IMR-90 (cell line): ENCODE measurements around the gene ASTN2. TPM values are rescaled to one million over a fixed set of nuclear protein-coding genes. Genes with fewer than 3 reads are reported as not detected.

ENCODE experiments used
- ATAC-seq: fragments of 200-7000 bp; cut with Tn5 transposase; 2 replicates; pipeline ENCODE4 v1.9.1; 2020; ENCODE audit warnings: low read depth, mild to moderate bottlenecking, moderate library complexity
- BruUV-seq: library from RNA; stranded (reverse); fragments of 400-500 nt; replicated peaks from 2 replicates; lab custom pipeline; 2021; lab: Mats Ljungman, UMichigan
- CTCF ChIA-PET: fragments of 300-600 bp; formaldehyde crosslinking; extraction: SDS; loops from one replicate; lab custom pipeline; 2021; ENCODE audit warnings: antibody characterized with exemption; lab: Yijun Ruan, JAX
- POLR2A ChIA-PET: fragments of 300-600 bp; sonication (Branson Sonifier 250); formaldehyde crosslinking; loops from one replicate; lab custom pipeline; 2022; ENCODE audit warnings: antibody characterized with exemption; ENCODE audit not compliant: unreplicated experiment; lab: Charles Lee
- DNase-seq: peaks from one replicate; pipeline ENCODE4 v3.0.0; 2013
- H2AFZ ChIP-seq: replicated peaks from 2 replicates; pipeline ENCODE3; 2013; ENCODE audit warnings: low read length, mild to moderate bottlenecking; ENCODE audit not compliant: poor library complexity
- H2AK5ac ChIP-seq: 2 replicates; pipeline ENCODE4 v1.6.1; 2013; ENCODE audit warnings: low read depth, low read length, inconsistent platforms
- H2AK9ac ChIP-seq: replicated peaks from 2 replicates; pipeline ENCODE3; 2013; ENCODE audit warnings: mild to moderate bottlenecking, low read depth, low read length, moderate library complexity; ENCODE audit not compliant: poor library complexity
- H2BK120ac ChIP-seq: 2 replicates; pipeline ENCODE4 v1.6.1; 2013; ENCODE audit warnings: low read depth, low read length, inconsistent platforms
- H2BK15ac ChIP-seq: 3 replicates; pipeline ENCODE4 v1.6.1; 2013; ENCODE audit warnings: low read depth, low read length, inconsistent platforms
- H2BK20ac ChIP-seq: 2 replicates; pipeline ENCODE4 v1.6.1; 2013; ENCODE audit warnings: low read depth, mild to moderate bottlenecking, inconsistent platforms, low read length, moderate library complexity
- H2BK5ac ChIP-seq: 2 replicates; pipeline ENCODE4 v1.6.1; 2013; ENCODE audit warnings: mild to moderate bottlenecking, low read depth, low read length, inconsistent platforms; ENCODE audit not compliant: poor library complexity, severe bottlenecking
- H3K14ac ChIP-seq: replicated peaks from 2 replicates; pipeline ENCODE4 v1.6.1; 2013; ENCODE audit warnings: low read depth, low read length, inconsistent platforms
- H3K18ac ChIP-seq: 2 replicates; pipeline ENCODE4 v1.6.1; 2013; ENCODE audit warnings: low read depth, low read length, control low read depth
- H3K23ac ChIP-seq: 2 replicates; pipeline ENCODE4 v1.6.1; 2013; ENCODE audit warnings: low read depth, low read length, inconsistent platforms
- H3K27ac ChIP-seq: 2 replicates; pipeline ENCODE4 v1.5.1; 2013; ENCODE audit warnings: mild to moderate bottlenecking, control low read depth, low read length; ENCODE audit not compliant: insufficient read depth
- H3K27me3 ChIP-seq: 2 replicates; pipeline ENCODE4 v1.6.1; 2013; ENCODE audit warnings: low read length; ENCODE audit not compliant: control insufficient read depth, insufficient read depth
- H3K36me3 ChIP-seq: 2 replicates; pipeline ENCODE4 v1.6.1; 2013; ENCODE audit warnings: low read length, mixed read lengths; ENCODE audit not compliant: control insufficient read depth, insufficient read depth
- H3K4ac ChIP-seq: 2 replicates; pipeline ENCODE4 v1.6.1; 2013; ENCODE audit warnings: low read depth, low read length, inconsistent platforms
- H3K4me1 ChIP-seq: 2 replicates; pipeline ENCODE4 v1.6.1; 2013; ENCODE audit warnings: low read length, mixed read lengths; ENCODE audit not compliant: control insufficient read depth, insufficient read depth
- H3K4me2 ChIP-seq: 2 replicates; pipeline ENCODE4 v1.6.1; 2013; ENCODE audit warnings: low read depth, mild to moderate bottlenecking, control low read depth, low read length, moderate library complexity
- H3K4me3 ChIP-seq: 2 replicates; pipeline ENCODE4 v1.5.1; 2013; ENCODE audit warnings: low read depth, mild to moderate bottlenecking, control low read depth, low read length, moderate library complexity; ENCODE audit not compliant: insufficient read depth
- H3K56ac ChIP-seq: 2 replicates; pipeline ENCODE4 v1.6.1; 2013; ENCODE audit warnings: low read length, inconsistent platforms; ENCODE audit not compliant: insufficient read depth; ENCODE audit errors: extremely low read depth
- H3K79me1 ChIP-seq, 2 experiments: 2 replicates each; pipeline ENCODE4 v1.6.1; 2013; ENCODE audit warnings: low read length in 2 of 2, inconsistent platforms in 1 of 2, low read depth in 1 of 2
- H3K9ac ChIP-seq: 2 replicates; pipeline ENCODE4 v1.6.1; 2013; ENCODE audit warnings: low read depth, low read length, control low read depth
- H3K9me1 ChIP-seq: 2 replicates; pipeline ENCODE4 v1.6.1; 2013; ENCODE audit warnings: low read length, inconsistent platforms; ENCODE audit not compliant: insufficient read depth
- H3K9me3 ChIP-seq: 2 replicates; pipeline ENCODE4 v1.6.1; 2013; ENCODE audit warnings: low read length; ENCODE audit not compliant: control insufficient read depth, insufficient read depth
- H4K20me1 ChIP-seq: 2 replicates; pipeline ENCODE4 v1.6.1; 2013; ENCODE audit warnings: low read length, inconsistent platforms; ENCODE audit not compliant: insufficient read depth
- H4K5ac ChIP-seq: 2 replicates; pipeline ENCODE4 v1.6.1; 2013; ENCODE audit warnings: mild to moderate bottlenecking, low read depth, low read length, control low read depth
- H4K8ac ChIP-seq, 2 experiments: 2 replicates each; pipeline ENCODE4 v1.6.1; 2013; ENCODE audit warnings: low read depth in 2 of 2, low read length in 2 of 2, control low read depth in 1 of 2, inconsistent platforms in 1 of 2
- H4K91ac ChIP-seq: 2 replicates; pipeline ENCODE4 v1.6.1; 2013; ENCODE audit warnings: low read depth, low read length, inconsistent platforms; ENCODE audit not compliant: insufficient read depth
- BHLHE40 ChIP-seq: fragments of 150-350 bp; IDR thresholded peaks from 2 replicates; pipeline ENCODE4 v1.6.1; 2016; ENCODE audit warnings: mild to moderate bottlenecking, low read depth, low read length
- CEBPB ChIP-seq: IDR thresholded peaks from 2 replicates; pipeline ENCODE4 v1.6.1; 2012; ENCODE audit warnings: low read depth, low read length, improper control_type of control experiment
- CHD1 ChIP-seq: IDR thresholded peaks from 2 replicates; pipeline ENCODE4 v1.6.1; 2012; ENCODE audit warnings: low read depth, low read length, improper control_type of control experiment
- CTCF ChIP-seq: conservative IDR thresholded peaks from 2 replicates; pipeline ENCODE4 v1.5.1; 2012; ENCODE audit warnings: mild to moderate bottlenecking, low read depth, low read length, improper control_type of control experiment
- FOS ChIP-seq: fragments of 150-350 bp; IDR thresholded peaks from 2 replicates; pipeline ENCODE4 v1.6.1; 2016; ENCODE audit warnings: low read depth, low read length
- MAFK ChIP-seq: IDR thresholded peaks from 2 replicates; pipeline ENCODE4 v1.6.1; 2012; ENCODE audit warnings: low read depth, low read length, improper control_type of control experiment
- MAZ ChIP-seq: IDR thresholded peaks from 2 replicates; pipeline ENCODE4 v1.6.1; 2012; ENCODE audit warnings: low read depth, mild to moderate bottlenecking, low read length, improper control_type of control experiment, moderate library complexity, borderline replicate concordance
- MXI1 ChIP-seq: IDR thresholded peaks from 2 replicates; pipeline ENCODE4 v1.6.1; 2012; ENCODE audit warnings: low read depth, mild to moderate bottlenecking, low read length, moderate library complexity, borderline replicate concordance
- NFE2L2 ChIP-seq: fragments of 150-350 bp; IDR thresholded peaks from 2 replicates; pipeline ENCODE4 v1.6.1; 2016; ENCODE audit warnings: low read depth, mild to moderate bottlenecking, low read length
- POLR2A ChIP-seq: IDR thresholded peaks from 2 replicates; pipeline ENCODE4 v1.6.1; 2012; ENCODE audit warnings: mild to moderate bottlenecking, low read depth, low read length
- RAD21 ChIP-seq: IDR thresholded peaks from 2 replicates; pipeline ENCODE4 v1.6.1; 2012; ENCODE audit warnings: low read length, improper control_type of control experiment
- RCOR1 ChIP-seq: IDR thresholded peaks from 2 replicates; pipeline ENCODE4 v1.6.1; 2012; ENCODE audit warnings: mild to moderate bottlenecking, low read length, improper control_type of control experiment; ENCODE audit not compliant: insufficient replicate concordance
- RFX5 ChIP-seq: IDR thresholded peaks from 2 replicates; pipeline ENCODE4 v1.8.0; 2012; ENCODE audit warnings: low read depth, mild to moderate bottlenecking, low read length, moderate library complexity
- SMC3 ChIP-seq: fragments of 150-350 bp; IDR thresholded peaks from 2 replicates; pipeline ENCODE4 v1.6.1; 2016; ENCODE audit warnings: low read depth, mild to moderate bottlenecking, antibody characterized with exemption, low read length, moderate library complexity
- WGBS, 2 experiments: methylation state at CpG; one replicate each; pipeline versions ENCODE4 v1.1.5 to v1.1.7; 2013; ENCODE audit warnings: missing lambda C conversion rate in 2 of 2; ENCODE audit not compliant: insufficient read length in 1 of 2; ENCODE audit errors: extremely low coverage in 2 of 2; 5-methylcytosine and 5-hydroxymethylcytosine counted together
- dilution Hi-C: fragments of 300-500 bp; cut with HindIII; formaldehyde crosslinking; loops from one replicate; pipeline ENCODE4 v1.14.3; 2018; ENCODE audit warnings: low sequenced_read_pairs; ENCODE audit not compliant: unreplicated experiment
- in situ Hi-C: fragments of 300-500 bp; cut with MboI; formaldehyde crosslinking; loops from 3 replicates; pipeline ENCODE4 v1.14.3; 2019; ENCODE audit warnings: low sequenced_read_pairs, inconsistent platforms, mixed read lengths
- intact Hi-C: fragments of 100-400 bp; cut with micrococcal nuclease; formaldehyde crosslinking; loops from 2 replicates; pipeline ENCODE4 v1.10.0; 2022
- polyA plus RNA-seq, 3 experiments: library from polyadenylated mRNA; depleted of rRNA; stranded (reverse); fragments of >200 nt; gene quantifications; 2 replicates each; pipeline ENCODE4 v1.2.3, GENCODE V29; 2012; ENCODE audit warnings: low replicate concordance in 1 of 3
- total RNA-seq: library from RNA; depleted of rRNA; stranded (reverse); fragments of >200 nt; gene quantifications from 2 replicates; pipeline ENCODE4 v1.2.3, GENCODE V29; 2012
- TF ChIP-seq, protein P1 (sequence below): fragments of 150-350 bp; IDR thresholded peaks from 2 replicates; pipeline ENCODE4 v1.6.1; 2016; ENCODE audit warnings: low read depth, mild to moderate bottlenecking, low read length, moderate library complexity, borderline replicate concordance
- TF ChIP-seq, protein P2 (sequence below): fragments of 150-350 bp; IDR thresholded peaks from 2 replicates; pipeline ENCODE4 v1.6.1; 2017; ENCODE audit warnings: mild to moderate bottlenecking, antibody characterized with exemption, low read length, low read depth

ASTN2 gene
- total and polyA plus RNA-seq, 2 of the 4 experiments (the other 2 are of a cell fraction): 3.8 to 6.8 TPM

DNA sequence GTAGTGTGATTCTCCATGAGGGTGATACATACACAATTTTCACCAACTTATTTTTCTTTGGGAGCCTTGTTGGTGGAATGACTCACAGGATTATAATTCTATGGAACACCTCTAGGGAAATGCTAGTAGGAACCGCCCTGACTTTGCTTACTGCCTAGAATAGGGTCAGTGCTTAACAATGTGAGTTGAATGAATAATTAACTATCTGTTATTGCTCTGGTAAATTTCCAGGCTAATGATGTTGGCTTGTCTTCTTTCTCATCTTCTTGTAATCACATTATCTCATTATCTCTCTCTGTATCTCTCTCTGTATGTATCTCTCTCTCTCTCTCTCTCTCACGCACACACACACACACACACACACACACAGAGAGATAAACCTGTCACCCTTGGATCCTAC lies 436.7 kb downstream of the ASTN2 start:
- H3K27me3 ChIP-seq: no peaks in the 10 kb centered on the region
- no peaks in the 10 kb centered on the region for H3K4me1 ChIP-seq
- H3K4me3 ChIP-seq: no peak overlapping the region
- dilution Hi-C loops: no loop called here
- no peak overlapping the region for H2BK15ac ChIP-seq
- DNase-seq (no peak), ATAC-seq (no peak)
- no peak overlapping the region for H3K56ac ChIP-seq
- H2AK5ac ChIP-seq: no peak overlapping the region
- H3K27ac ChIP-seq: no peak overlapping the region
- POLR2A ChIA-PET: no interaction called here
- WGBS, 2 experiments: no CpG with 5 or more reads among the region's 2 CpGs
- no peak overlapping the region for H3K4me2 ChIP-seq
- no peaks in the 10 kb centered on the region for H3K9me1 ChIP-seq
- intact Hi-C loops: no loop called here
- no peak overlapping the region for H2AFZ ChIP-seq
- H4K20me1 ChIP-seq: no peaks in the 10 kb centered on the region
- no peaks in the 10 kb centered on the region for H3K36me3 ChIP-seq
- CTCF ChIA-PET: no interaction called here
- in situ Hi-C loops: no loop called here
- no peaks in the 10 kb centered on the region for H3K79me1 ChIP-seq
- H3K23ac ChIP-seq: no peak overlapping the region
- H4K91ac ChIP-seq: no peak overlapping the region
- no peak overlapping the region for H4K8ac ChIP-seq
- no peak overlapping the region for H2BK120ac ChIP-seq
- no peak overlapping the region for H2BK20ac ChIP-seq
- no peak overlapping the region for H3K18ac ChIP-seq
- H2AK9ac ChIP-seq: no peak overlapping the region
- TF ChIP-seq, protein P1, sequence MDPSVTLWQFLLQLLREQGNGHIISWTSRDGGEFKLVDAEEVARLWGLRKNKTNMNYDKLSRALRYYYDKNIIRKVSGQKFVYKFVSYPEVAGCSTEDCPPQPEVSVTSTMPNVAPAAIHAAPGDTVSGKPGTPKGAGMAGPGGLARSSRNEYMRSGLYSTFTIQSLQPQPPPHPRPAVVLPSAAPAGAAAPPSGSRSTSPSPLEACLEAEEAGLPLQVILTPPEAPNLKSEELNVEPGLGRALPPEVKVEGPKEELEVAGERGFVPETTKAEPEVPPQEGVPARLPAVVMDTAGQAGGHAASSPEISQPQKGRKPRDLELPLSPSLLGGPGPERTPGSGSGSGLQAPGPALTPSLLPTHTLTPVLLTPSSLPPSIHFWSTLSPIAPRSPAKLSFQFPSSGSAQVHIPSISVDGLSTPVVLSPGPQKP: no peak
- TF ChIP-seq BHLHE40 (no peak), MXI1 (no peak), RAD21 (no peak), MAZ (no peak), POLR2A (no peak), RFX5 (no peak), CHD1 (no peak), SMC3 (no peak), NFE2L2 (no peak), CTCF (no peak), CEBPB (no peak), MAFK (no peak), FOS (no peak), RCOR1 (no peak)
- TF ChIP-seq, protein P2, sequence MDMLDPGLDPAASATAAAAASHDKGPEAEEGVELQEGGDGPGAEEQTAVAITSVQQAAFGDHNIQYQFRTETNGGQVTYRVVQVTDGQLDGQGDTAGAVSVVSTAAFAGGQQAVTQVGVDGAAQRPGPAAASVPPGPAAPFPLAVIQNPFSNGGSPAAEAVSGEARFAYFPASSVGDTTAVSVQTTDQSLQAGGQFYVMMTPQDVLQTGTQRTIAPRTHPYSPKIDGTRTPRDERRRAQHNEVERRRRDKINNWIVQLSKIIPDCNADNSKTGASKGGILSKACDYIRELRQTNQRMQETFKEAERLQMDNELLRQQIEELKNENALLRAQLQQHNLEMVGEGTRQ: no peak
- H3K9me3 ChIP-seq: no peaks in the 10 kb centered on the region
- H2BK5ac ChIP-seq: no peak overlapping the region
- no peak overlapping the region for H4K5ac ChIP-seq
- H3K14ac ChIP-seq: no peak overlapping the region
- no peak overlapping the region for H3K9ac ChIP-seq
- H3K4ac ChIP-seq: no peak overlapping the region
- no TSS peak for BruUV-seq
